ENCODE measurements around the gene DNAJB13. TPM values are rescaled to one million over a fixed set of nuclear protein-coding genes. Genes with fewer than 3 reads are reported as not detected.
A peak's percentile ranks its signal among the peaks of the same experiment; 100 is the strongest.

The DNAJB13 gene
- total and polyA plus RNA-seq, 2 of the 13 experiments (the other 11 are each of a cell fraction or from before 2014, with no cell fraction given) = 2.3 TPM; not detected in 1

DNA sequence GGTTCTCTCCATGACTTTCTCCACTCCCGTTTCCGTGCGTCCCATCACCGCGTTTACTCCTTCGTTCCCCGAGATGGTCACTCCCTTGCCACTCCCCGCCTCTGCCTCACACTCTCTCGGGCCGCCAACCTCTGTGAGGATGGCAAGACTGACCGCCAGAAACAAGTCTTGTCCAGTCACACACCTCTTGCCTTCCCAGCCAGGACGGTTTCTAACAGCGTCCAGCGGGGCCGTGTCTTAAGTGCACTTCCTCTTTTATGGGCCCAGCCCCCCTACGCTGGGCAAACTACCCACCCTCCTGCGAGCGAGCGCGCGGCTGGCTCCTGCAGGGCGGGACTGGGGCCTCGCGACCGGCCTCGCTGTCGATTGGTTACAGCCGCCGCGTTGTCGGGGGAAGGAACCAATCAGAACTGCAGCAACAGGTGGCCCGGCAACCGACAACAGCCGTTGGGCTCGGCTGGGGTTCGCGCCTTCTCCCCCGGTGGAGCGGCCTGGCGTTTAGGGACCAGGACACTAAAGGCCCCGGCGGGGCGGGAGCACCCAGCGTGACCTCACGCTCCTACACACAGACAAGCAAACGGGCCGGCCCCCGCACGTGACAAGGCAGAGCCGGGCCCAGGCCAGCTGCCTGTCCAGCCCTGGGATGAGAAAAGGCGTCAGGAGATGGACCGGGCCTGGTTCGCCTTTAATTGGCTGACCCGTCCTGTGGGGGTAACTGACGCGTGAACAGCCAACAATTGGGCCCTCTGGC, 32.3 kb downstream of the DNAJB13 start (continued):
- TF ChIP-seq CBFB (CRISPR knock-in tag; IDR thresholded peaks at IDR 0.05) (peak; percentile 80; the same call in 1 of the 2 replicates), ZNF773 (CRISPR knock-in tag; IDR thresholded peaks at IDR 0.05; ENCODE audit: borderline replicate concordance) (no peak; the same call in none of the 2 replicates), ZNF768 (CRISPR knock-in tag; IDR thresholded peaks at IDR 0.05) (no peak), ZNF564 (CRISPR knock-in tag; IDR thresholded peaks at IDR 0.05) (peak; percentile 12; the same call in 1 of the 2 replicates), POLR2A (IDR thresholded peaks at IDR 0.05; ENCODE audit: insufficient read depth in 1 of 2, low read depth in 2 of 2, low read length in 2 of 2) (peak; percentile 47 to 74), ZNF788 (CRISPR knock-in tag; IDR thresholded peaks at IDR 0.05; ENCODE audit: borderline replicate concordance) (peak; percentile 69), RFX3 (CRISPR knock-in tag; IDR thresholded peaks at IDR 0.05) (peak; percentile 37; the same call in 1 of the 2 replicates), SNRNP70 (IDR thresholded peaks at IDR 0.05; ENCODE audit: low read depth, low read length) (no peak), AGO2 (optimal IDR thresholded peaks at IDR 0.05; ENCODE audit: low read depth, low read length) (no peak), DR1 (CRISPR knock-in tag; IDR thresholded peaks at IDR 0.05) (peak; percentile 94), ZNF709 (CRISPR knock-in tag; IDR thresholded peaks at IDR 0.05) (peak; percentile 85; the same call in 1 of the 2 replicates), RAD21 (CRISPR knock-in tag; IDR thresholded peaks at IDR 0.05) (no peak), ZNF451 (CRISPR knock-in tag; IDR thresholded peaks at IDR 0.05) (no peak; the same call in none of the 2 replicates), ZZZ3 (CRISPR knock-in tag; IDR thresholded peaks at IDR 0.05; ENCODE audit: borderline replicate concordance) (peak; percentile 86), HINFP (CRISPR knock-in tag; IDR thresholded peaks at IDR 0.05; ENCODE audit: low read depth) (peak; percentile 60), FOXC1 (CRISPR knock-in tag; IDR thresholded peaks at IDR 0.05; ENCODE audit: borderline replicate concordance) (peak; percentile 96)
- TF ChIP-seq, protein P1, sequence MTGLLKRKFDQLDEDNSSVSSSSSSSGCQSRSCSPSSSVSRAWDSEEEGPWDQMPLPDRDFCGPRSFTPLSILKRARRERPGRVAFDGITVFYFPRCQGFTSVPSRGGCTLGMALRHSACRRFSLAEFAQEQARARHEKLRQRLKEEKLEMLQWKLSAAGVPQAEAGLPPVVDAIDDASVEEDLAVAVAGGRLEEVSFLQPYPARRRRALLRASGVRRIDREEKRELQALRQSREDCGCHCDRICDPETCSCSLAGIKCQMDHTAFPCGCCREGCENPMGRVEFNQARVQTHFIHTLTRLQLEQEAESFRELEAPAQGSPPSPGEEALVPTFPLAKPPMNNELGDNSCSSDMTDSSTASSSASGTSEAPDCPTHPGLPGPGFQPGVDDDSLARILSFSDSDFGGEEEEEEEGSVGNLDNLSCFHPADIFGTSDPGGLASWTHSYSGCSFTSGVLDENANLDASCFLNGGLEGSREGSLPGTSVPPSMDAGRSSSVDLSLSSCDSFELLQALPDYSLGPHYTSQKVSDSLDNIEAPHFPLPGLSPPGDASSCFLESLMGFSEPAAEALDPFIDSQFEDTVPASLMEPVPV (CRISPR knock-in tag; IDR thresholded peaks at IDR 0.05) = peak; percentile 93
- TF ChIP-seq, protein P2, sequence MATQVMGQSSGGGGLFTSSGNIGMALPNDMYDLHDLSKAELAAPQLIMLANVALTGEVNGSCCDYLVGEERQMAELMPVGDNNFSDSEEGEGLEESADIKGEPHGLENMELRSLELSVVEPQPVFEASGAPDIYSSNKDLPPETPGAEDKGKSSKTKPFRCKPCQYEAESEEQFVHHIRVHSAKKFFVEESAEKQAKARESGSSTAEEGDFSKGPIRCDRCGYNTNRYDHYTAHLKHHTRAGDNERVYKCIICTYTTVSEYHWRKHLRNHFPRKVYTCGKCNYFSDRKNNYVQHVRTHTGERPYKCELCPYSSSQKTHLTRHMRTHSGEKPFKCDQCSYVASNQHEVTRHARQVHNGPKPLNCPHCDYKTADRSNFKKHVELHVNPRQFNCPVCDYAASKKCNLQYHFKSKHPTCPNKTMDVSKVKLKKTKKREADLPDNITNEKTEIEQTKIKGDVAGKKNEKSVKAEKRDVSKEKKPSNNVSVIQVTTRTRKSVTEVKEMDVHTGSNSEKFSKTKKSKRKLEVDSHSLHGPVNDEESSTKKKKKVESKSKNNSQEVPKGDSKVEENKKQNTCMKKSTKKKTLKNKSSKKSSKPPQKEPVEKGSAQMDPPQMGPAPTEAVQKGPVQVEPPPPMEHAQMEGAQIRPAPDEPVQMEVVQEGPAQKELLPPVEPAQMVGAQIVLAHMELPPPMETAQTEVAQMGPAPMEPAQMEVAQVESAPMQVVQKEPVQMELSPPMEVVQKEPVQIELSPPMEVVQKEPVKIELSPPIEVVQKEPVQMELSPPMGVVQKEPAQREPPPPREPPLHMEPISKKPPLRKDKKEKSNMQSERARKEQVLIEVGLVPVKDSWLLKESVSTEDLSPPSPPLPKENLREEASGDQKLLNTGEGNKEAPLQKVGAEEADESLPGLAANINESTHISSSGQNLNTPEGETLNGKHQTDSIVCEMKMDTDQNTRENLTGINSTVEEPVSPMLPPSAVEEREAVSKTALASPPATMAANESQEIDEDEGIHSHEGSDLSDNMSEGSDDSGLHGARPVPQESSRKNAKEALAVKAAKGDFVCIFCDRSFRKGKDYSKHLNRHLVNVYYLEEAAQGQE (IDR thresholded peaks at IDR 0.05; ENCODE audit: borderline replicate concordance in 1 of 2, low read depth in 1 of 2, low read length in 2 of 2) = no peak
- TF ChIP-seq, protein P3, sequence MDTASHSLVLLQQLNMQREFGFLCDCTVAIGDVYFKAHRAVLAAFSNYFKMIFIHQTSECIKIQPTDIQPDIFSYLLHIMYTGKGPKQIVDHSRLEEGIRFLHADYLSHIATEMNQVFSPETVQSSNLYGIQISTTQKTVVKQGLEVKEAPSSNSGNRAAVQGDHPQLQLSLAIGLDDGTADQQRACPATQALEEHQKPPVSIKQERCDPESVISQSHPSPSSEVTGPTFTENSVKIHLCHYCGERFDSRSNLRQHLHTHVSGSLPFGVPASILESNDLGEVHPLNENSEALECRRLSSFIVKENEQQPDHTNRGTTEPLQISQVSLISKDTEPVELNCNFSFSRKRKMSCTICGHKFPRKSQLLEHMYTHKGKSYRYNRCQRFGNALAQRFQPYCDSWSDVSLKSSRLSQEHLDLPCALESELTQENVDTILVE (CRISPR knock-in tag; IDR thresholded peaks at IDR 0.05) = peak; percentile 75; the same call in 1 of the 2 replicates
- TF ChIP-seq, protein P4, sequence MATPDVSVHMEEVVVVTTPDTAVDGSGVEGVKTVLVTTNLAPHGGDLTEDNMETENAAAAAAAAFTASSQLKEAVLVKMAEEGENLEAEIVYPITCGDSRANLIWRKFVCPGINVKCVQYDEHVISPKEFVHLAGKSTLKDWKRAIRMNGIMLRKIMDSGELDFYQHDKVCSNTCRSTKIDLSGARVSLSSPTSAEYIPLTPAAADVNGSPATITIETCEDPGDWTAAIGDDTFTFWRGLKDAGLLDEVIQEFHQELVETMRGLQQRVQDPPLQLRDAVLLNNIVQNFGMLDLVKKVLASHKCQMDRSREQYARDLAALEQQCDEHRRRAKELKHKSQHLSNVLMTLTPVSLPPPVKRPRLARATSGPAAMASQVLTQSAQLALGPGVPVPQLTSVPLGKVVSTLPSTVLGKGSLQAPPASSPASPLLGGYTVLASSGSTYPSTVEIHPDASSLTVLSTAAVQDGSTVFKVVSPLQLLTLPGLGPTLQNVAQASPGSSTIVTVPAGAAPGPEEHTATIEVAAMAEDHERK (CRISPR knock-in tag; IDR thresholded peaks at IDR 0.05; ENCODE audit: low read depth) = 0 out of 2 replicates have a peak, but pooled peaks have one; percentile 44

All from HepG2 (cell line).